Suppressor macrophage (primary cell): ENCODE results near the gene IKZF3.

Experiments used
- DNase-seq, 4 experiments: peaks; one replicate each; pipeline ENCODE4 v3.0.0-alpha.2; 2020 to 2022

IKZF3 gene

GRCh38 chr17:39814497-39814896 lies 49.6 kb downstream of the IKZF3 start:
- no peak for DNase-seq

- DNase-seq: no peak
These were observed 50.5 kb downstream of the IKZF3 start for GRCh38 chr17:39813631-39814030.

GRCh38 chr17:39812466-39812865 lies 51.6 kb downstream of the IKZF3 start:
- DNase-seq: no peak

GRCh38 chr17:39810939-39811728 lies 53.0 kb downstream of the IKZF3 start:
- no peak for DNase-seq

- DNase-seq: no peak
These were observed 54.9 kb downstream of the IKZF3 start for GRCh38 chr17:39809221-39809620.

GRCh38 chr17:39808409-39808997 lies 55.6 kb downstream of the IKZF3 start:
- DNase-seq: no peak

GRCh38 chr17:39804839-39805238 lies 59.3 kb downstream of the IKZF3 start:
- no peak for DNase-seq

GRCh38 chr17:39801055-39801454 lies 63.1 kb downstream of the IKZF3 start:
- DNase-seq: no peak

- no peak for DNase-seq
These were observed 63.6 kb downstream of the IKZF3 start for GRCh38 chr17:39800540-39800939.

GRCh38 chr17:39799395-39799794 lies 64.7 kb downstream of the IKZF3 start:
- no peak for DNase-seq

- no peak for DNase-seq
These were observed 69.7 kb downstream of the IKZF3 start for GRCh38 chr17:39794249-39794970.

GRCh38 chr17:39793301-39793872 lies 70.7 kb downstream of the IKZF3 start:
- no peak for DNase-seq

GRCh38 chr17:39792526-39793221 lies 71.4 kb downstream of the IKZF3 start:
- no peak for DNase-seq

- DNase-seq: no peak
These were observed 72.8 kb downstream of the IKZF3 start for GRCh38 chr17:39791111-39791992.

GRCh38 chr17:39787743-39788484 lies 76.2 kb downstream of the IKZF3 start:
- no peak for DNase-seq

GRCh38 chr17:39787041-39787440 lies 77.1 kb downstream of the IKZF3 start:
- no peak for DNase-seq

- DNase-seq: no peak
These were observed 81.1 kb downstream of the IKZF3 start for GRCh38 chr17:39782980-39783379.

- DNase-seq: peak in 1 of 4 experiments; percentile 7
These were observed 81.6 kb downstream of the IKZF3 start for GRCh38 chr17:39782481-39782880.

GRCh38 chr17:39781861-39782213 lies 82.3 kb downstream of the IKZF3 start:
- DNase-seq: no peak

GRCh38 chr17:39781031-39781860 lies 82.9 kb downstream of the IKZF3 start:
- no peak for DNase-seq
